Measurements from ENCODE around the gene ATP5PF.
"Not testable (repeated sequence)": the region's sequence is repeated elsewhere in the genome, so short reads cannot be mapped to it uniquely, and the experiment has no call there.

ATP5PF gene

DNA sequence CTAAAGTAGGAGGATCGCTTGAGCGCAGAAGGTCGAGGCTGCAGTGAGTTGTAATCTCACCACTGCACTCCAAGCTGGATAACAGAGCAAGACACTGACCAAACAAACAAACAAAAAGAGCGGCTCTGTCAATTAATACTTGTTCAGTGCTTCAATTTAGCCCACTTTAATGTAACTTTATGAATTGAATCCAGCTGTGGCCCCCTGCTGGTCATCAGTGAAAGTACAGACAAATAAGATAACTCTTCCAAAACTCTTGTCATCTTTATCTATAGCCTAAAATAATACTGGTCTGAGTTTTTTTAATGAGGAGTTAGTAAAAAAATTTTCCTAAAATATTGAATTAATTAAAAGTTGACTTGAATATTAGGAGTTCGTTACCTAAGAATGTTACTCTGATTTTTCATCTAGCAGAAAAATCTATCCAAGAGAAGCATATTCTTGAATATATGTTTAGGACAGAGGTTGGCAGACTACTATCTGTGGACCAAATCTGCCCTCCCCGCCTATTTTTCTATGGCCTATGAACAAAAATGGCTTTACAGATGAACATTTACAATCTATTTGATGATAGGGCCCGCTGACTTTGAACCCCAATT lies 26.1 kb downstream of the ATP5PF start:
- TF ChIP-seq, protein P1, sequence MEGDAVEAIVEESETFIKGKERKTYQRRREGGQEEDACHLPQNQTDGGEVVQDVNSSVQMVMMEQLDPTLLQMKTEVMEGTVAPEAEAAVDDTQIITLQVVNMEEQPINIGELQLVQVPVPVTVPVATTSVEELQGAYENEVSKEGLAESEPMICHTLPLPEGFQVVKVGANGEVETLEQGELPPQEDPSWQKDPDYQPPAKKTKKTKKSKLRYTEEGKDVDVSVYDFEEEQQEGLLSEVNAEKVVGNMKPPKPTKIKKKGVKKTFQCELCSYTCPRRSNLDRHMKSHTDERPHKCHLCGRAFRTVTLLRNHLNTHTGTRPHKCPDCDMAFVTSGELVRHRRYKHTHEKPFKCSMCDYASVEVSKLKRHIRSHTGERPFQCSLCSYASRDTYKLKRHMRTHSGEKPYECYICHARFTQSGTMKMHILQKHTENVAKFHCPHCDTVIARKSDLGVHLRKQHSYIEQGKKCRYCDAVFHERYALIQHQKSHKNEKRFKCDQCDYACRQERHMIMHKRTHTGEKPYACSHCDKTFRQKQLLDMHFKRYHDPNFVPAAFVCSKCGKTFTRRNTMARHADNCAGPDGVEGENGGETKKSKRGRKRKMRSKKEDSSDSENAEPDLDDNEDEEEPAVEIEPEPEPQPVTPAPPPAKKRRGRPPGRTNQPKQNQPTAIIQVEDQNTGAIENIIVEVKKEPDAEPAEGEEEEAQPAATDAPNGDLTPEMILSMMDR (IDR thresholded peaks at IDR 0.05; ENCODE audit: borderline replicate concordance, control extremely low read depth, extremely low read depth, insufficient read depth, missing control alignments) = peak; percentile 29
- in situ Hi-C loops (cut with MboI; ENCODE audit: low sequenced_read_pairs, unreplicated experiment) = no loop called here
- peak; percentile 50 for DNase-seq (ENCODE audit: low spot score)

DNA sequence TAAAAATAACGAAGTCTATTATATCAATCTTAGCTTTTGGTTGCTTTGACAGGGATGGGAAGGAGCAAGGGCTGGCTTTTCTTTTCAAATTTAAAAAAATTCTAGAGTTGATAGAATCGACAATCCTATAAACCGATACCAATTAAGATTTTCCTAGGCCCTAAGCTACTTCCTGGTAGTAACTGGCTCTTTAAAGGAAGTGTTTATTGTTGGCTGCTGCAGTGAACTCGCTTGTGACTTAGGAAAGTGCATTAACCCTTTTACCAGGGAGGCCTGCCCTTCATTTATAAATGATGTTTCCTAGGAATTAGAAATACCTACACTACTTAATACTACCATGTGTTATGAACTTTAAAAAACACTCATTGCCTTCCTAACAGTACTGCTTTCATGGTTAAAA lies 33.2 kb downstream of the ATP5PF start:
- in situ Hi-C loops (cut with MboI; ENCODE audit: low sequenced_read_pairs, unreplicated experiment) = no loop called here
- DNase-seq (ENCODE audit: low spot score) = no peak

DNA sequence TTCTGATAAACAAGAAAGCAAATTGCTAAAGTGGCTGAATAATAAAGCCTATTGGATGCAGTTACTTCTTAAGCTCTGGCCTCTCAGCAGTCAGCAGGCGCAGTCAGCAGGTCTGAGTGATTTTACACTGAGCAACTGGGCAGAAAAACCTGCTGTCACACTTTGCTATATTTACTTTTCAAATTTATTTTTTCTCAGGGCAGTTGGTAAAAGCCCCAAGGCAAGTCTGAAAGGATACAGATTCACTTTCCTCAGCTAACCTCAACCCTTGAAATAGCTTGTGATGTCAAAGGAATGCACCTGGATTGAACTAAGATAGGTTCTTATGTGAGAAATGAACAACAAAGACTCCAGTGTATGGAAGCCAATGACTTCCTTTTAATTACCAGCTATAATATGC lies 34.0 kb downstream of the ATP5PF start:
- no peak for DNase-seq (ENCODE audit: low spot score)
- TF ChIP-seq, protein P1 (IDR thresholded peaks at IDR 0.05; ENCODE audit: borderline replicate concordance, control extremely low read depth, extremely low read depth, insufficient read depth, missing control alignments) = no peak
- in situ Hi-C loops (cut with MboI; ENCODE audit: low sequenced_read_pairs, unreplicated experiment) = no loop called here

More for the DNA sequence above, 33.2 kb downstream of the ATP5PF start:
- TF ChIP-seq, protein P1 (IDR thresholded peaks at IDR 0.05; ENCODE audit: borderline replicate concordance, control extremely low read depth, extremely low read depth, insufficient read depth, missing control alignments) = no peak

DNA sequence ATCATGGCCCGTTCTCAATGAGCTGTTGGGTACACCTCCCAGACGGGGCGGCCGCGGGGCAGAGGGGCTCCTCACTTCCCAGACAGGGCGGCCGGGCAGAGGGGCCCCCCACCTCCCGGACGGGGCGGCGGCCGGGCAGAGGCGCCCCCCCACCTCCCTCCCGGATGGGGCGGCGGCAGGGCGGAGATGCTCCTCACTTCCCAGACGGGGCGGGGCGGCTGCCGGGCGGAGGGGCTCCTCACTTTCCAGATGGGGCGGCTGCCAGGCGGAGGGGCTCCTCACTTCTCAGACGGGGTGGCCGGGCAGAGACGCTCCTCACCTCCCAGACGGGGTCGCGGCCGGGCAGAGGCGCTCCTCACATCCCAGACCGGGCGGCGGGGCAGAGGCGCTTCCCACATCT lies 39.2 kb downstream of the ATP5PF start:
- in situ Hi-C loops (cut with MboI; ENCODE audit: low sequenced_read_pairs, unreplicated experiment); DNase-seq (ENCODE audit: low spot score): not testable (repeated sequence)

DNA sequence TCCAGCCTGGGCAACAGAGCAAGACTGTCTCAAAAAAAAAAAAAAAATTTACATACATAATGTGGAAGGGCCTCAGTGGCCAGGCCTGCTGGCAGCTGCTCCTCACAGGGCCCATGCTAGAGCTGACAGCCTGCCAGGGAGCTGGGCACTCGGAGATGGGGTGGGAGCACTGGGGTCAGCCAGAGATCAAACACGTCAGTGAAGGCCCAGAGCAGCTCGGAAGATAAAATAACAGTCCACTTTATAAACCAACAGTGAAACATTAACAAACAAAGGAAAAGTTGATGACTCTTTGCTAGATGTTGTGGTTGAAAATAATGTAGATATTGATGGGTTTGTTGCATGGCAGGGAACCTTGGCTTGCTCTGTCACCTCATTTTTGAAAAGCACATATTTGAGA lies 42.7 kb downstream of the ATP5PF start:
- DNase-seq (ENCODE audit: low spot score) = no peak

DNA sequence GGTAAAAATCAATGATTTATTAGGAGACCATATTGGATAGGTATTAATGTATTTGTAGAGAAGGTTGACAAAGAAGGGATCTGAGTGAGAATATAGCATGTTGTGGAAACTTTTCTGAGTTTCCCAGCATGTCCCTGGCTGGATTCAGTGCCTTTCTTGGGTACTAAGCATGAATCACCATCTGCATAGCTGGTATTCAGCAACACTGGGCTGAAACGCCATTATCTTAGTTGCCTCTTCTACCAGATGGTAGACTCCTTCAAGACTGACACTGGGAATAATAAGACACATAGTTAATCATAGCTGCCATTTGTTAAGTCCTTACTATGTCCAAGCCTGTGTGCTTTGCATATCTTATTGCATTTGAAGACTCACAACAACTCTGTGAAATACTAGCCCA lies 45.5 kb downstream of the ATP5PF start:
- DNase-seq (ENCODE audit: low spot score) = no peak
- TF ChIP-seq, protein P1 (IDR thresholded peaks at IDR 0.05; ENCODE audit: borderline replicate concordance, control extremely low read depth, extremely low read depth, insufficient read depth, missing control alignments) = no peak
- in situ Hi-C loops (cut with MboI; ENCODE audit: low sequenced_read_pairs, unreplicated experiment) = no loop called here

More for the DNA sequence above, 42.7 kb downstream of the ATP5PF start:
- TF ChIP-seq, protein P1 (IDR thresholded peaks at IDR 0.05; ENCODE audit: borderline replicate concordance, control extremely low read depth, extremely low read depth, insufficient read depth, missing control alignments) = no peak
- in situ Hi-C loops (cut with MboI; ENCODE audit: low sequenced_read_pairs, unreplicated experiment) = no loop called here

DNA sequence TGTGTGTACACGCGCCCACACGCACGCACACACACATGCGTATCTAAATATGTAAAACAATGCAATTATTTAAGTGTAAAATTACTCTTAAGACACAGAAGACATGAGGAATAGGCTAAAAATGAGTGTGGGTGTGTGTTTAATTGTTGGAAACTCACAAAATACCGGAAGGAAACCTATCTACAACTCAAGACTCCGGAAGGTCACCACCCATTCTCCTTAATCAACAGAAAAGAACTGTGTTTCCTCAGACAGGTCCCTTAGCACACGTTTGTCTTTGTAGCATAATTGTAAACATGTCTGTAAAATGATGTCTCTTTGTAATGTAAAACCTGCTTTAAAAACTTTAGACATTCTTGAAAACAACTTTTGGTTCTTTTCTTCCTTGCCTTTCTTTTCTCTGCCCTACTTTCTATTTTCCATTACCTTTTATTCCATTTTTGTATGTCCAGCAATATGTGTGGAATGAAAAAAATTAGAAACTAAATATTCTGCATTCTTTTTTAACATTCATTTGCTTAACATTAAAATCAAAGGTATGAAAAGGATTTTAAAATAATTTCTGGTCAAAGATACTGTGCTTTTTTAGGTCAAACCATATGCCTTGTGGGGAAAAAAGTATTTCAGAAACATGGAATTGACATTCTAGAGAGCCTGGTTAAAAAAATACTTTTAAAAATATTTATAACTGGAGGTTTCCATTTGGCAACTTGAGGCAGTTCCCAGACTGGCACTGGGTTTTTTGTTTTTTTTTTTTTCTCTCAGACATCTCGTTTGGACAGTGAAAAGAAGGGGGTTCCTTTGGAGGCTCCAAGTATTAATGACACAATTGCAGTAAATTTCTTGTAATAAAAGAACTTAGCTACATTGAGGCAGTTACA lies 46.2 kb downstream of the ATP5PF start:
- in situ Hi-C loops (cut with MboI; ENCODE audit: low sequenced_read_pairs, unreplicated experiment) = no loop called here
- no peak for DNase-seq (ENCODE audit: low spot score)
- TF ChIP-seq, protein P1 (IDR thresholded peaks at IDR 0.05; ENCODE audit: borderline replicate concordance, control extremely low read depth, extremely low read depth, insufficient read depth, missing control alignments) = no peak

Data from GM13976 (cell line).